Renal pelvis (tissue), 4 donors: Measurements from ENCODE around the gene IZUMO1. TPM values are rescaled to one million over a fixed set of nuclear protein-coding genes. Genes with fewer than 3 reads are reported as not detected.
"Not testable (repeated sequence)": the region's sequence is repeated elsewhere in the genome, so short reads cannot be mapped to it uniquely, and the experiment has no call there.

Experiments
- DNase-seq: peaks from one replicate; pipeline ENCODE4 v3.0.0-alpha.2; 2013
- polyA plus RNA-seq, 3 donors: library from polyadenylated mRNA; unstranded; fragments of 120-200 nt; gene quantifications; one replicate each; pipeline ENCODE4 v1.2.1, GENCODE V29; 2013; ENCODE audit not compliant: insufficient read length in 3 of 3

IZUMO1 gene
- polyA plus RNA-seq, 3 donors: 0.39 to 0.83 (median 0.65) TPM

GRCh38 chr19:48713864-48714755, 32.6 kb downstream of the IZUMO1 start:
- DNase-seq: peak; percentile 100

- DNase-seq: no peak
Observed at GRCh38 chr19:48713041-48713863, 33.5 kb downstream of the IZUMO1 start.

GRCh38 chr19:48711106-48711662, 35.5 kb downstream of the IZUMO1 start:
- DNase-seq: no peak

- no peak for DNase-seq
Observed at GRCh38 chr19:48708471-48708870, 38.2 kb downstream of the IZUMO1 start.

- DNase-seq: no peak
Observed at GRCh38 chr19:48705431-48705830, 41.3 kb downstream of the IZUMO1 start.

GRCh38 chr19:48703316-48703715, 43.4 kb downstream of the IZUMO1 start:
- DNase-seq: no peak

GRCh38 chr19:48702701-48703100, 44.0 kb downstream of the IZUMO1 start:
- DNase-seq: no peak

DNA sequence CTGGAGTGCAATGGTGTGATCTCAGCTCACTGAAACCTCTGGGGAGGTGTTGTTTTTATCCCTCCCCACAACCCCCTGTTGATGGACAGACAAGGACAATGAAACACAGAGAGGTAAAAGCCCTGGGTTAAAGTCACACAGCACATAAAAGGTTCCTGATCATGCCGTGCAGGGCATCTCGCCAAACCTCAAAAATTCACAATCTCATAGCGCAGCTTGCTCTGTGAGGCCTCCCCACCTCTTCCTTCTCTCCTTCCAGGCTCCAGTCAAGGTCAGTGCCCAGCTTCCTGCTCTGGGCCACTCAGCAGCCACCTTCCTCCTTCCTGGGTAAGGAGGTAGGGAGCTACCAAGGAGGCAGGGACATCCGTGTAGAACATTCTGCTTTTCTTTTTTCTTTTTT, 48.7 kb downstream of the IZUMO1 start:
- no peak for DNase-seq

- no peak for DNase-seq
Observed at GRCh38 chr19:48696353-48697010, 50.2 kb downstream of the IZUMO1 start.

DNA sequence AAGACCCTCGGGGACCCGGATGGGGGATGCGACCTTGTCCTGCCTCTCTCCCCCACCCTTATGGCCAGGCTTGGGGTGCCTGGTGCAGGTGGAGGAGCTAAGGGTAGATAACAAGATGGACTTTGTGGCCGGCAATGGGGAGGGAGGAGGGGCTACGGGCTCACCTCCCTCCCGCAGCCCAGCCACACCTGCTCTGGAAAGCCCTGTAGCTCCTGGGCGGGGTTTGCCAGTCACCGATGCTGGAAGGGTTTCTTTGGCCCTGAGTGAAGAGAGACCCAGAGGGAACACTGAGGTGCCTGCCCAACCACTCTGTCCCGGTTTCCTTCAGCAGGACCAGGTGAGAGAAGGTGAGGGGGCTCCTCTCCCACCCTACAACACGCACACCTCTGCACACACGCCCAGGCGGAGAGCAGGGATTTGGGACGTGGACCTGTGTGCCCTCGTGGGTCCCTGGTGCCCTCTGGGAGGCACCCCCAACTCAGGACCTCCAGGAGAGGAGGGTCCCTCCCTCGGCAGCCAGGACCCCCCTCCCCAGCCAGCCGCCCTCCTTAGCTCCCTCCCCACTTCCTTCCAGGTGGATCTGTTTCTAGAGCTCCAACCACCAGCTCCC, 50.9 kb downstream of the IZUMO1 start, which contains the start of gene FUT2:
FUT2 (plus strand) TSS at position 229 of the 610 bp plus-strand sequence. CDS start 6,986 bp downstream, outside the sequence.
- no peak for DNase-seq

DNA sequence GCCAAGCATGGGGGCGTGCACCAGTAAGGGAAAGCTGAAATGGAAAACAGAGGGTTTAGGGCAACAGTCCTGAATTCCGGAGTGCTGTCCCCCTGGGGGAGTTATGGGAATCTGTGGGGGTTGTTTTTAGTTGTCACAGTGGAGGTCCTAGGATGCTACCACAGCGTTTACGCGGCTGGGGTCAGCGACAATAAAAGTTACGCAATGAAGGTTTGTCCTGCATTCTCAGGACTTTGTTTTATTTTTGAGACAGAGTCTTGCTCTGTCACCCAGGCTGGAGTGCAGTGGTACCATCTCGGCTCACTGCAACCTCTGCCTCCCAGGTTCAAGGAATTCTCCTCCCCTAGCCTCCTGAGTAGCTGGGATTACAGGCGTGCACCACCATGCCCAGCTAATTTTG, 53.1 kb downstream of the IZUMO1 start:
- DNase-seq: not testable (repeated sequence)

Other genes with a start within 250 kb of the IZUMO1 start
- 1 to 10 TPM; 3.5 to 3.7 (median 3.7) TPM for gene LMTK3, start 235.1 kb downstream of the IZUMO1 start, polyA plus RNA-seq
- gene SULT2B1, start 194.7 kb downstream of the IZUMO1 start, polyA plus RNA-seq: under 1 TPM; 0.43 to 0.81 (median 0.43) TPM
- gene SPACA4, start 140.2 kb downstream of the IZUMO1 start, polyA plus RNA-seq: under 1 TPM in 2 of 3 donors, not detected in 1; 0.23 to 0.24 TPM
- gene FAM83E, start 131.8 kb downstream of the IZUMO1 start, polyA plus RNA-seq: 1 to 10 TPM; 1.9 to 2.0 (median 1.9) TPM
- gene RPL18, start 127.7 kb downstream of the IZUMO1 start, polyA plus RNA-seq: 1,000 to 10,000 TPM; 1,186 to 1,447 (median 1,300) TPM
- 10 to 100 TPM; 30.2 to 35.2 (median 33.2) TPM for gene SPHK2, start 127.4 kb downstream of the IZUMO1 start, polyA plus RNA-seq
- gene DBP, start 109.5 kb downstream of the IZUMO1 start, polyA plus RNA-seq: 10 to 100 TPM; 13.8 to 15.4 (median 14.6) TPM
- gene CA11, start 100.7 kb downstream of the IZUMO1 start, polyA plus RNA-seq: 10 to 100 TPM; 23.2 to 29.6 (median 29.0) TPM
- 1 to 10 TPM in 2 of 3 donors, under 1 TPM in 1; 0.91 to 1.9 (median 1.5) TPM for gene NTN5, start 73.9 kb downstream of the IZUMO1 start, polyA plus RNA-seq
- gene FUT2, start 50.9 kb downstream of the IZUMO1 start, polyA plus RNA-seq: 1 to 10 TPM; 2.4 to 5.8 (median 3.3) TPM
- gene MAMSTR, start 27.2 kb downstream of the IZUMO1 start, polyA plus RNA-seq: 1 to 10 TPM; 5.7 to 8.0 (median 7.1) TPM
- gene RASIP1, start 6.3 kb downstream of the IZUMO1 start, polyA plus RNA-seq: 10 to 100 TPM; 15.7 to 20.8 (median 17.2) TPM
- 1 to 10 TPM; 3.0 to 4.4 (median 4.2) TPM for gene FUT1, start 5.7 kb upstream of the IZUMO1 start, polyA plus RNA-seq
- gene FGF21, start 8.6 kb upstream of the IZUMO1 start, polyA plus RNA-seq: not detected
- gene BCAT2, start 64.1 kb upstream of the IZUMO1 start, polyA plus RNA-seq: 10 to 100 TPM; 47.7 to 65.3 (median 60.4) TPM
- 10 to 100 TPM; 38.3 to 44.8 (median 43.3) TPM for gene HSD17B14, start 89.6 kb upstream of the IZUMO1 start, polyA plus RNA-seq
- 10 to 100 TPM; 25.2 to 29.4 (median 25.7) TPM for gene PLEKHA4, start 121.7 kb upstream of the IZUMO1 start, polyA plus RNA-seq
- 10 to 100 TPM; 33.8 to 36.6 (median 33.9) TPM for gene PPP1R15A, start 125.5 kb upstream of the IZUMO1 start, polyA plus RNA-seq
- gene TULP2, start 151.8 kb upstream of the IZUMO1 start, polyA plus RNA-seq: 1 to 10 TPM in 1 of 3 donors, under 1 TPM in 2; 0.70 to 1.5 (median 0.96) TPM
- gene NUCB1, start 153.4 kb upstream of the IZUMO1 start, polyA plus RNA-seq: 100 to 1,000 TPM; 311 to 334 (median 332) TPM
- 10 to 100 TPM in 1 of 3 donors, 1 to 10 TPM in 2; 8.5 to 11.6 (median 9.7) TPM for gene DHDH, start 186.8 kb upstream of the IZUMO1 start, polyA plus RNA-seq
- gene BAX, start 208.0 kb upstream of the IZUMO1 start, polyA plus RNA-seq: 10 to 100 TPM; 76.5 to 91.9 (median 87.6) TPM
- gene FTL, start 218.4 kb upstream of the IZUMO1 start, polyA plus RNA-seq: 1,000 to 10,000 TPM; 2,476 to 3,205 (median 2,712) TPM
- 10 to 100 TPM; 42.9 to 56.7 (median 55.5) TPM for gene GYS1, start 246.4 kb upstream of the IZUMO1 start, polyA plus RNA-seq
- gene RUVBL2, start 247.0 kb upstream of the IZUMO1 start, polyA plus RNA-seq: 100 to 1,000 TPM in 2 of 3 donors, 10 to 100 TPM in 1; 96.2 to 118 (median 101) TPM